Mucosa of gallbladder (tissue), 1 donor: ENCODE data around the gene TMPRSS12. TPM values are rescaled to one million over a fixed set of nuclear protein-coding genes. Genes with fewer than 3 reads are reported as not detected.
"Not testable (repeated sequence)": the region's sequence is repeated elsewhere in the genome, so short reads cannot be mapped to it uniquely, and the experiment has no call there.

ENCODE experiments used
- DNase-seq: peaks from one replicate; pipeline ENCODE4 v3.0.0-alpha.2; 2020; ENCODE audit warnings: low spot score
- total RNA-seq: library from RNA; stranded (reverse); gene quantifications from one replicate; pipeline ENCODE4 v1.2.1, GENCODE V29; 2021
- donor health status: DM: no; HTN: no; CAD: no.

The TMPRSS12 gene
- total RNA-seq, 1 donor from 2014 or later = not detected

GRCh38 chr12:50926415-50926814, 83.7 kb downstream of the TMPRSS12 start:
- DNase-seq = no peak

GRCh38 chr12:50926932-50927331, 84.2 kb downstream of the TMPRSS12 start:
- DNase-seq = peak; percentile 62

DNA sequence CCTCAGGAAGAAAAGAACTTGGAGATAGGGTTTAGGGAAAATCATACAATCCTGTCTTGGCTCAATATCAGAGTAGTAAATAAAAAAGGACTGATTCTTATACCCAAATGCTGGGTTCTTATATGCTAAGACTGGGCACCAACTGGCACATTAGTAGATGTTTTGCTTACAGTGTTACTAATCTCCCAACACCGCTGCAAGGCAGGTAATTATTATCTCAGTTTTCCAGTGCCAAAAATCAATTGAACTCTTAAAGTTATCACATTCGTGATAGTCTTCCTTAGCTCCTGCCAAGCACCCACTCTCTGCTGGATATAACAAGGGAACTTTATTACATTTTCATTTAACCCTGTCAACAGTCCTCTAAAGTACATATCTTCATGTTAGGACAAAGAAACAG, 84.6 kb downstream of the TMPRSS12 start:
- peak; percentile 29 for DNase-seq

DNA sequence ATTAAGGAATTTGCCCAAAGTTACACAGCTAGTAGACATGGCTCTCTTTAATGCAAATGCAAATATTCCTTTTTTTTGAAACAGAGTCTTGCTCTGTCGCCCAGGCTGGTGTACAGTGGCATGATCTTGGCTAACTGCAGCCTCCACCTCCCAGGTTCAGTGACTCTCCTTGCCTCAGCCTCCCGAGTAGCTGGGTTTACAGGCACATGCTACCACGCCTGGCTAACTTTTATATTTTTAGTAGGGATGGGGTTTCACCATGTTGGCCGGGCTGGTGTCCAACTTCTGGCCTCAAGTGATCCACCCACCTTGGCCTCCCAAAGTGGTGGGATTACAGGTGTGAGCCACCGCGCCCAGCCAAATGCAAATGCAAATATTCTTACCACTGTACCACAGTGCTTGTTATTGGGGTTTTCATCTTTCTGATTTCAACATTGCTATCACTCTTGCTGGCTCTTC, 85.1 kb downstream of the TMPRSS12 start:
- DNase-seq = no peak

- DNase-seq = no peak
Observed at GRCh38 chr12:50928392-50928791, 85.7 kb downstream of the TMPRSS12 start.

DNA sequence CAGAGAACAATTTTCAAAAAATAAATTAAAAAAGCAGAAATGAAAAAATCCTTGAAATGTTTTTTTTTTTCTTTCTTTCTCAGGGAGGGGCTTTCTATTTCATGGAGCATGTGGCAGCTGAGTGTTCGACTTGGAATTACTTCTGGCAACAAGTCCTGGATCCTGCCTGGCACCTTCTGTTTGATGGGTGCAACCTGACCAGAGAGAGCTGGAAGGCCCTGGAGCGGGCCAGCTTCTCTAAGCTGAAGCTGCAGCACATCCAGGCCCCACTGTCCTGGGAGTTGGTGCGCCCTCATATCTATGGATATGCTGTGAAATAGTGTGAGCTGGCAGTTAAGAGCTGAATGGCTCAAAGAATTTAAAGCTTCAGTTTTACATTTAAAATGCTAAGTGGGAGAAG, 87.1 kb downstream of the TMPRSS12 start:
- no peak for DNase-seq

- DNase-seq = not testable (repeated sequence)
Observed at GRCh38 chr12:50930477-50930876, 87.8 kb downstream of the TMPRSS12 start.

DNA sequence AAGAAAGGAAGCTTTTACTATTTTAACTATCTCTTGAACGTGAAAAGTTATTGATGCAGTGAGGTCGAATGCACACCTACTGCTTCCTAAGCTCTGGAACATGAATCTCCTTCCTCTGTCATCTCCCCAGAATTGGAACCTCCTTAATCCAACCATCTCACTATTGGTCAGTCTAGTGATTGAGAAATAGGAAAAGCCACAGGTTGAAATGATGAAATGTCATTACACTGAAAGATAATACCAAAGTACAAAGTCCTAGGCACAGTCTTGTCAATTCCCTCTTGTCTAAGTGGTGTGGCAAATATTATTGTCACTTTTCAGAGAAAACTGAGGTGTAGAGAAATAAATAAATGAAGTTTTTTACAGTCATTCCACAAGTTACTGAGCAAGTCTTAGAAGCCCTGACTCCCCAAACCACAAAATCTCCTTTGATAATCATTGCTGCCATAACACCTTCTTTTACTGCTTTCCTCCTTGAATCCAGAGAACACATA, 90.1 kb downstream of the TMPRSS12 start:
- DNase-seq = no peak

DNA sequence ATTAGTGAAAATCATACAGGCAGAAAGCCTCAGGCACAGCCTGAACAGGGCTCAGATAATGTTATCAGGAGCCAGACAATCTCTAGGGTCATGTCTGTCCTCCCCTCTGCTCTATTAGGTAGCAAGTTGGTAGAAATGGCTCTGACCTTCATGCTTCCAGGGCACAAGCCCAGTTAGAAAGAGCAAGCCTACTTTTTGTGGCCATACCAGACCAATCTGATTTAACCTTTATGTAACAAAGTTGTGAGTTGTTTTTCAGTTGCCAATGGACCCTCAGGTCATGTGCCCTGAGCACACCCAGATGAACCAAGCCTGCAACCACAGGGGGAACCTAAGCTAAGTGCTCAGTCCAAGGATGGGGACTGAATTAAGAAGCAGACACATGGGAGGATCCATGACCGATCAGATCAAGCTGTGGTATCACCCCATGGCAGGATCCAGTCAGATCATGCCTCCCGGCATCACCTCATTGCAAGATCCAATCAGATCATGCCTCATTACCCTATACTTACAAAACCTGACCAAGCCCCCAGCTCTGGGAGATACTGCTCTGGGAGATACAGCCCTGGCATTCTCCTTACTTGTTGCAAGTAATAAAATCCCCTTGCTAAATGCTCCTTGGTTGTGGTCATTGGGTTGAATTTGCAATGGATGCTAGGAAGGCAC, 90.9 kb downstream of the TMPRSS12 start:
- no peak for DNase-seq

DNA sequence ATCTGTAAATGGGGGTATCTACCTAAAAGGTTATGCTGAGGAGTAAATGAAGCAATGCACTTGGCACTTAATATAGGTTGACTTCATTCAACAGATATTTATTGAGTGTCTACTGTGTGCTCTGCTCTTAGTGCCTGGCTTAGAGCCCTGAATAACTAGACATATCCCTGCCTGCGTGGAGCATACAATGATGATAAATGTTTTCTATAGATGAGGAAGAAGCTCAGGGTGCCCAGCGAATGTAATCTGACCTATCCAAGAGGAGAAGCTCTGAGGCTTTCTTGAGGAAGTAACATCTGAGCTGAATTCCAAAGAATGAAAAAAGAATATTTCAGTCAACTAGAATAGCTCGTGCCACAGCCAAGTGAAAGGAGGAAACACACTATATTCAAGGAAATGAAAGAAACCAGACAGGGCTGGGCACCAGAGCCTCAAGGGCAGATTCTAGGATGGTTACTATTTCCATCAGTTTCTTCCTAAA, 91.7 kb downstream of the TMPRSS12 start:
- no peak for DNase-seq

DNA sequence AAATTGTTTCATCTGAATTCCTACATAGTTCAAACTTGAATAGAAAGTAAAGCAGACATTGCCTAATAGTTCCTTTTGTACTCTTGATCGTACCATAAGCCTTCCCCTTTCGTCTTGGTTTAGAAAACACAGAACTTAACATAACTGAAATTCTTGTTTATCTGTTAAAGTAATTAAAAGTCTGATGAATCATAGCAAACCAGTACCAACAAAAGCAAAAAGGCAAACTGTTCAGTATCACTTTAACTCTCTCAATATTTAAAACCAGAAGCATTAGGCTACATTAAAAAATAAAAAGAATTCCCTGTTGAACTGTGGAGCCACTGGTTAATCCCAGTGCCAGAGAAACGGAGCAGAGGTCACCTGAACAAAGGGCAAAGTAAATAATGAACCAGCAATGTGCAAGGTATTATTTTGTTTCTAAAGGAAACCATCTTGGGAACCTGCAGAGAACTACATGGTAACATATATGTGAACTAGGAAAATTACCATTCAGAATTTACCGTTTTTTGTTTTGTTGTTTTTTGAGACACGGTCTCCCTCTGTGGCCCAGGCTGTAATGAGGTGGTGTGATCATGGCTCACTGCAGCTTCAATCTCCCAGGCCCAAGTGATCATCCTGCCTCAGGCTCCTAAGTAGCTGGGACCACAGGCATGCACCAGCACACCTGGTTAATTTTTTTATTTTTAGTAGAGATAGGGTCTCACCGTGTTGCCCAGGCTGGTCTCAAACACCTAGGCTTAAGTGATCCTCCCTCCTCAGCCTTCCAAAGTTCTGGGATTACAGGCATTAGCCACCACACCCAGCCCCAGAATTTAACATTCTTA, 92.5 kb downstream of the TMPRSS12 start:
- no peak for DNase-seq

DNA sequence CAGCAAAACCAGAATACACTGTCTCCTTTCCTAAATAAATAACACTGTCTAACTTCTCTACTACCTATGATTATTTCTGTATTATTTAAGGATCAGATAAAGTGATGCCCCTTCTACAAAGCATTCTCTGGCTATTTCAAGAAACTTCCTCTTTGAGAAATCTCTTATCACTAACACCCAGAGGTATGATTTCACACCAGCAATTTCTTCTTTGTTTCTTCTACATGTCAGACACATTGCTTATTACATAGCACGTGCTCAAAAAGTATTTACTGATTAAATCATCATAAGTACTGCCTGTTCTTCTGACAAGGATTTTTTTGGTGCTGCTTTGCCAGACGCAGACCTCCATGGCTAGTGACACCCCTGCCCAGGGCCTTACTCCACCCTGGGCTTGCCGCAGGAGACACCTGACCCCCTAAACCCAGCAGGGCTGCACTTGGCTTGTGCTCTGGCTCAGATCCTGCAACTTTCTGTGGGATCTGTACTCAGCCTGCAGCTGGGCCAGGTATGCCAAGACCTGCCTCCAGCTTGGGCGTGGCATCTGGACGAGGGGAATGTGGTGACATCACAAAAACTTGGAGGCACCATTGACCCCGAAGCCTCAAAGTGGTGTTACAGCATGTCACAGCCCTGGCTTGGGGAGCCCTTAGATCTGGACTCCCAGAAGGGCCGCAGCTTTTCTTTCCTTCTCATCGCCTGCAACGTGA, 94.2 kb downstream of the TMPRSS12 start:
- no peak for DNase-seq

Other genes starting within 250 kb of the TMPRSS12 start
- 34.6 TPM for gene ATF1, start 78.8 kb upstream of the TMPRSS12 start, total RNA-seq
- not detected for gene HIGD1C, start 109.6 kb downstream of the TMPRSS12 start, total RNA-seq
- 56.1 TPM for gene SLC11A2, start 183.5 kb downstream of the TMPRSS12 start, total RNA-seq
- gene LETMD1, start 205.4 kb downstream of the TMPRSS12 start, total RNA-seq = 64.0 TPM
- 32.5 TPM for gene CSRNP2, start 240.7 kb downstream of the TMPRSS12 start, total RNA-seq